ENCODE measurements around the gene NHEJ1. TPM values are rescaled to one million over a fixed set of nuclear protein-coding genes. Genes with fewer than 3 reads are reported as not detected.

The NHEJ1 gene
- total and polyA plus RNA-seq, 2 of the 13 experiments (the other 11 are each of a cell fraction or from before 2014, with no cell fraction given) = 30.0 to 30.7 TPM

GRCh38 chr2:219177552-219178376, 17.1 kb upstream of the NHEJ1 start, which contains the start of gene RETREG2 (continued):
- peak; percentile 56; the same call in 1 of the 2 replicates for TF ChIP-seq ZNF770 (CRISPR knock-in tag; IDR thresholded peaks at IDR 0.05)
- TF ChIP-seq ZNF574 (CRISPR knock-in tag; IDR thresholded peaks at IDR 0.05) = peak; percentile 87
- peak; percentile 41; the same call in 1 of the 2 replicates for TF ChIP-seq ZNF644 (CRISPR knock-in tag; IDR thresholded peaks at IDR 0.05; ENCODE audit: low read depth)
- TF ChIP-seq PHF21A (CRISPR knock-in tag; IDR thresholded peaks at IDR 0.05) = peak; percentile 51; the same call in 1 of the 2 replicates
- no peak for TF ChIP-seq RFXANK (CRISPR knock-in tag; IDR thresholded peaks at IDR 0.05)
- peak; percentile 88 for TF ChIP-seq ZNF34 (CRISPR knock-in tag; IDR thresholded peaks at IDR 0.05; ENCODE audit: borderline replicate concordance)
- no peak for TF ChIP-seq TBP (CRISPR knock-in tag; IDR thresholded peaks at IDR 0.05)
- peak; percentile 41; the same call in 1 of the 2 replicates for TF ChIP-seq CBX5 (CRISPR knock-in tag; IDR thresholded peaks at IDR 0.05; ENCODE audit: borderline replicate concordance)
- TF ChIP-seq ZNF772 (CRISPR knock-in tag; IDR thresholded peaks at IDR 0.05) = no peak
- no peak for TF ChIP-seq ZNF367 (CRISPR knock-in tag; IDR thresholded peaks at IDR 0.05; ENCODE audit: borderline replicate concordance)
- no peak for TF ChIP-seq ZNF615 (CRISPR knock-in tag; IDR thresholded peaks at IDR 0.05; ENCODE audit: borderline replicate concordance)
- TF ChIP-seq DR1 (CRISPR knock-in tag; IDR thresholded peaks at IDR 0.05) = peak; percentile 81
- peak; percentile 28; the same call in 1 of the 2 replicates for TF ChIP-seq HOXD1 (CRISPR knock-in tag; IDR thresholded peaks at IDR 0.05)
- TF ChIP-seq TFDP1 (CRISPR knock-in tag; IDR thresholded peaks at IDR 0.05; ENCODE audit: borderline replicate concordance) = 0 out of 2 replicates have a peak, but pooled peaks have one; percentile 26
- TF ChIP-seq ZFP90 (CRISPR knock-in tag; IDR thresholded peaks at IDR 0.05; ENCODE audit: borderline replicate concordance) = peak; percentile 91; the same call in 1 of the 2 replicates
- peak; percentile 87 for TF ChIP-seq ATF7-NPFF (CRISPR knock-in tag; IDR thresholded peaks at IDR 0.05; ENCODE audit: low read depth)
- 0 out of 2 replicates have a peak, but pooled peaks have one; percentile 84 for TF ChIP-seq THAP8 (CRISPR knock-in tag; IDR thresholded peaks at IDR 0.05; ENCODE audit: borderline replicate concordance)
- TF ChIP-seq ZNF816 (CRISPR knock-in tag; IDR thresholded peaks at IDR 0.05; ENCODE audit: borderline replicate concordance) = no peak; the same call in 1 of the 2 replicates
- TF ChIP-seq HOXA7 (CRISPR knock-in tag; IDR thresholded peaks at IDR 0.05) = no peak
- 0 out of 2 replicates have a peak, but pooled peaks have one; percentile 34 for TF ChIP-seq KMT2A (CRISPR knock-in tag; IDR thresholded peaks at IDR 0.05)
- 0 out of 2 replicates have a peak, but pooled peaks have one; percentile 61 for TF ChIP-seq ZNF577 (CRISPR knock-in tag; IDR thresholded peaks at IDR 0.05; ENCODE audit: borderline replicate concordance, low read depth)
- peak; percentile 30; the same call in 1 of the 2 replicates for TF ChIP-seq MXD1 (CRISPR knock-in tag; IDR thresholded peaks at IDR 0.05)

Measured in HepG2 (cell line).